Mesodermal cell (in vitro differentiated cells): ENCODE measurements around the gene CHTOP.

Experiments used
- H3K27ac ChIP-seq: 2 replicates; pipeline ENCODE4 v1.7.0; 2013; ENCODE audit warnings: mild to moderate bottlenecking, low read depth, low read length, moderate library complexity; ENCODE audit not compliant: severe bottlenecking
- H3K36me3 ChIP-seq: 2 replicates; pipeline ENCODE4 v1.7.1; 2013; ENCODE audit warnings: mild to moderate bottlenecking, low read length, moderate library complexity; ENCODE audit not compliant: control insufficient read depth, insufficient read depth
- H3K4me1 ChIP-seq: one replicate; pipeline ENCODE4 v1.7.1; 2013; ENCODE audit warnings: mild to moderate bottlenecking, low read length; ENCODE audit not compliant: insufficient read depth, control insufficient read depth, poor library complexity, severe bottlenecking
- H3K4me3 ChIP-seq: 2 replicates; pipeline ENCODE4 v1.7.0; 2013; ENCODE audit warnings: low read length, control low read depth, mild to moderate bottlenecking; ENCODE audit not compliant: insufficient read depth, poor library complexity, severe bottlenecking; ENCODE audit errors: extremely low read depth
- H3K9me3 ChIP-seq: 2 replicates; pipeline ENCODE4 v1.7.1; 2013; ENCODE audit warnings: mild to moderate bottlenecking, low read length, moderate library complexity; ENCODE audit not compliant: control insufficient read depth
- WGBS, 2 experiments: methylation state at CpG; one replicate each; pipeline ENCODE4 v1.1.5; 2013; ENCODE audit warnings: missing lambda C conversion rate in 2 of 2; ENCODE audit not compliant: insufficient coverage in 2 of 2; 5-methylcytosine and 5-hydroxymethylcytosine counted together

Gene CHTOP

GRCh38 chr1:153647346-153647714, 13.5 kb downstream of the CHTOP start:
- Histone ChIP-seq H3K4me1 (no peaks in the 10 kb centered on the region), H3K27ac (no peak overlapping the region), H3K9me3 (no peaks in the 10 kb centered on the region), H3K4me3 (no peak overlapping the region), H3K36me3 (peaks cover 48% of the 10 kb centered on the region)
- WGBS, 2 experiments: 76 to 92% methylated on average over 2 of the region's 2 CpGs

- H3K36me3 ChIP-seq: peaks cover 41% of the 10 kb centered on the region
- peaks cover 3% of the 10 kb centered on the region for H3K4me1 ChIP-seq
- 92 to 95% methylated on average over 5 to 7 of the region's 10 CpGs for WGBS, 2 experiments
- no peaks in the 10 kb centered on the region for H3K9me3 ChIP-seq
- H3K4me3 ChIP-seq: no peak overlapping the region
- no peak overlapping the region for H3K27ac ChIP-seq
These were observed 14.3 kb downstream of the CHTOP start for GRCh38 chr1:153648000-153648643.

DNA sequence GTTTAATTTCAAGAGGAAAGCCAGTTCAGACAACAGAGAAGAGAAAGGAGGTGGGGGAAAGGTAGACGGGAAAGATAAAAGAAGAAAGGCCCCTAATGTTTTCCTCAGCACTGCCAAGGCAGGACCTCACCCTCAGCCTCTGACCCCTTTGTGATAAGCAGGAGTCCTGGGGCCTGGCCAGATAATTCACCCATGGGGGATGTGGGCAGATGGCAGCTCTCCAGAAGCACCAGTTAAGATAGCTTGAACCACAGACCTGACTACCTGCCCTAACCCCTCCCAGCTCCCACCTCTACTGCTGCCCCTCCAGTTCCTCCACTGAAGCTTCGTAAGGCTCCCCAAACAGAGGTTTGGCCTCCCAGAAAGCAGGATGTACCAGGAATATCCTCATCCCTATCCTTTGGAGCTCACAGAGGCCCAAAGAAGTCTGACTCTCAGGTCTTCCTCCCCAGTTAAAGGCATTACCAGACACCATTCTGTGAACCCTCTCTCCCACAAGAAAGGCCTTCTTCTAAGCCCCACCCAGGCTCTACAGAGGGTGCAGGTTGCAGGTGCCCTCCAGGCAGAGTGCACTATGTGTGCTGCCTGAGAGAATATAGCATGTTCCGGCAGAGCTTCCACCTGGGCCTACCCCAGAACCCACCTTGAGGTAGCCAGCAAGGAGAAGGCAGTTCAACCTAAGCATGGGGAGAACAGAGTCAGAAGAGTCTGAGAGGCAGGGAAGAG, 15.4 kb downstream of the CHTOP start:
- Histone ChIP-seq H3K36me3 (peaks cover 29% of the 10 kb centered on the region), H3K4me1 (peaks cover 3% of the 10 kb centered on the region), H3K27ac (no peak overlapping the region), H3K4me3 (no peak overlapping the region), H3K9me3 (no peaks in the 10 kb centered on the region)
- WGBS, 2 experiments: 50 to 90% methylated on average over 1 to 2 of the region's 3 CpGs

- H3K4me3 ChIP-seq: no peak overlapping the region
- 95 to 96% methylated on average over 2 of the region's 2 CpGs for WGBS, 2 experiments
- no peaks in the 10 kb centered on the region for H3K9me3 ChIP-seq
- H3K27ac ChIP-seq: no peak overlapping the region
- peaks cover 3% of the 10 kb centered on the region for H3K4me1 ChIP-seq
- peaks cover 23% of the 10 kb centered on the region for H3K36me3 ChIP-seq
These were observed 16.0 kb downstream of the CHTOP start for GRCh38 chr1:153649863-153650235.

GRCh38 chr1:153651771-153652170, 17.9 kb downstream of the CHTOP start:
- H3K9me3 ChIP-seq: no peaks in the 10 kb centered on the region
- peaks cover 3% of the 10 kb centered on the region for H3K4me1 ChIP-seq
- H3K36me3 ChIP-seq: peaks cover 4% of the 10 kb centered on the region
- WGBS, 2 experiments: 100% methylated on average over 1 of the region's 1 CpG; no CpG with 5 or more reads in 1 of the 2 experiments
- no peak overlapping the region for H3K4me3 ChIP-seq
- no peak overlapping the region for H3K27ac ChIP-seq

DNA sequence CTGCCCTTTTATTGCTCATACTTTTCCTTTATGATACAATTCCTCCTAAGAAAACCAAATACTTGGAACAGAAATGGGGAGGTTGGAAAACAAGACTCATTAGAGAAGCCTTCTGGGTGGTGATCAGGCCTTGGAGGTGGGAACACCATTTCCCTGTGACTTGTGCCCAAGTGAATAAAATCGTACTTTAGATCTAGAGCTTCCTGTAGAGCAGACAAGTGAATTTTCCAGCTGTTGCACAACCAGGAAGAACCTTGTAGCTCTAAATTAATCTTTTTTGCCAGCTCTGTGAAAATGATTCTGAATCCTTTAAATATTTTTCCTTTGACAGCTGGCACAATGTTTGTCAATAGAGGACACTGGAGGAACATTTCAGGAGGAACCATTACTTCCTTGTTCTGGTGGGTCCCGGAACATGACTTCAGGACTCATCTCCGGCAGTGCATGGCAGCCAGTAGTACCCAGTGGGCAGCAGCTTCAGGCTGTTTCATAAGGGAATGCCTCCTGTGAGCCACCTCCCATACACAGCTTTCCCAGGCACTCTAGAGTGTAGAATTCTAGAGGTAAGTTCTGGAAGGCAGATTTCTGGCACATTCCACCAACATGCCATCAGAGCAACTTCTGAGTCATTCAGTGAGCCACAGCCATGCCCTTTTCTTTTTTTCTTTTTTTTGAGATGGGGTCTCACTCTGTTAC, 19.1 kb downstream of the CHTOP start:
- Histone ChIP-seq H3K36me3 (no peaks in the 10 kb centered on the region), H3K9me3 (no peaks in the 10 kb centered on the region), H3K4me1 (peaks cover 3% of the 10 kb centered on the region), H3K27ac (no peak overlapping the region), H3K4me3 (no peak overlapping the region)
- WGBS, 2 experiments: 85 to 94% methylated on average over 2 of the region's 3 CpGs

DNA sequence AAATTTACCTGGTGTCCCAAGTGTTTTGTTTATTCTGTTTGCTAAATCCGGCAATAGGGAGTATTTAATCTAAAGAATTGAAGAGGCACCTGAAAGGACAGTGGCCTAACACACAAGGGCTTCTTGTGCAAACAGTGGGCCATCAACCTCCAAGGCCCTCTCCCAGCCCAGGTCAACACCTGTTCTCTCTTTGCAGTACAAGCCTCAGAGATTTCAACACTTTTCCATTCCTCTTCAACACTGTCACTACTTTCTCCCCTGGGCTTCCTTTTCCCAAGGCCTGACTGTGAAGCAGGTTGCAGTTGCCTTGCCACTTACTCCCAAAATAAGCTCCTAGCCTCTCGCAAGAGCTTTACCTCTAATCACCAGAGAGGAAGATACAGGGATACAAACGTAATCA, 21.5 kb downstream of the CHTOP start:
- 86 to 100% methylated on average over 2 of the region's 3 CpGs for WGBS, 2 experiments
- Histone ChIP-seq H3K36me3 (no peaks in the 10 kb centered on the region), H3K4me1 (peaks cover 9% of the 10 kb centered on the region), H3K4me3 (no peak overlapping the region), H3K9me3 (no peaks in the 10 kb centered on the region), H3K27ac (no peak overlapping the region)

DNA sequence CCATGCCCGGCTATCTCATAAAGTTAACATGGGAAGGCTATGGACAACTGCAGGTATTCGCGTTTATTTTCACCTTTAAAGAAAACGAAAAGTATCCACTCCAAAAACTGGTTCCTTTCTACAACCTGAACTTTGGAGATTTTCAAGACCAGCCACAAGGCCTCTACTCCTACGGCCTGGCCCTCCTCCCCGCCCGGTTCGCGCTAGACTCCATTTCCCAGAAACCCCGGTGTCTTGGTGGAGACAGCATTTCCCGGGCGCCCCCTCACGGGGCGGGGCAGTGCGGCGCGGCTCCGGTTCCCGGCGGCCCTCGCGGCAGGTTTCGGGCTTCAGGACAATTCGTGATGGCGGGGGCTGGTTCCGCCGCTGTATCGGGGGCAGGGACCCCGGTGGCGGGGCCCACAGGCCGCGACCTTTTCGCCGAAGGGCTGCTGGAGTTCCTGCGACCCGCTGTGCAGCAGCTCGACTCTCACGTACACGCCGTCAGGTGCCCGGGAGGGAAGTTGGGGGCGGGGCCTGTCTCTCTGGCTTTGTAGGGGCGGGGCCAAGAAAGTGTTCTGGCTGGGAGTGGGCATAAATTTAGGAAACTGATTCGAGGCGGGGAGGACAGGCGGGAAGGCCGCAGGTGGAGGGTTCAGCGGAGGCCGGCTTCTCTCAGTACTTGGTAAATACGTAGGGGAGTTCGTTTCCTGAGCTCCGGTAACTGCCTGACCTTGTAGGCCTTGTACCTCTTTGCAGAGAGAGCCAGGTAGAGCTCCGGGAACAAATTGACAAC, 24.7 kb downstream of the CHTOP start, which contains the start of gene SNAPIN:
TSS of gene SNAPIN (plus strand) at position 304 of the 775 bp plus-strand sequence. CDS start at position 345, 41 bp downstream.
- no peaks in the 10 kb centered on the region for H3K9me3 ChIP-seq
- H3K36me3 ChIP-seq: peaks cover 29% of the 10 kb centered on the region
- H3K4me1 ChIP-seq: peaks cover 8% of the 10 kb centered on the region
- peak within 1 kb of the TSS; percentile 66 for H3K27ac ChIP-seq
- 2 to 3% methylated on average over 48 to 50 of the region's 53 CpGs for WGBS, 2 experiments
- peak within 1 kb of the TSS; percentile 78 for H3K4me3 ChIP-seq

GRCh38 chr1:153659175-153659534, 25.3 kb downstream of the CHTOP start:
- 50 to 54% methylated on average over 8 of the region's 8 CpGs for WGBS, 2 experiments

DNA sequence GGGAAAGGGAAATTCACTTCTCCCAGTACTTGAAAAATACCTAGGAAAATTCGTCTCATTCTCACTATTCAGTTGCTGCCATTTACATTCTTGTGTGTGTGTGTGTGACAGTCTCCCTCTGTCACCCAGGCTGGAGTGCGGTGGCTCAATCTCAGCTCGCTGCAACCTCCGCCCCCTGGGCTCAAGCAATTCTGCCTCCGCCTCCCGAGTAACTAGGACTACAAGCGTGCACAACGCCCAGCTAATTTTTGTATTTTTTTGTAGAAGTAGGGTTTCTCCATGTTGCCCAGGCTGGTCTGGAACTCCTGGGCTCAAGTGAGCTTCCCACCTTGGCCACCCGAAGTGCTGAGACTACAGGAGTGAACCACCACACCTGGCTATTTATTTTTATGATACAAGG, 25.8 kb downstream of the CHTOP start:
- Histone ChIP-seq H3K9me3 (no peaks in the 10 kb centered on the region), H3K36me3 (peaks cover 40% of the 10 kb centered on the region), H3K4me1 (peaks cover 8% of the 10 kb centered on the region), H3K27ac (no peak overlapping the region), H3K4me3 (peak overlapping the region; percentile 78)
- 84 to 91% methylated on average over 6 to 7 of the region's 9 CpGs for WGBS, 2 experiments

More at GRCh38 chr1:153659175-153659534, 25.3 kb downstream of the CHTOP start:
- H3K36me3 ChIP-seq: peaks cover 35% of the 10 kb centered on the region
- peak overlapping the region; percentile 78 for H3K4me3 ChIP-seq
- H3K27ac ChIP-seq: no peak overlapping the region
- no peaks in the 10 kb centered on the region for H3K9me3 ChIP-seq
- peaks cover 8% of the 10 kb centered on the region for H3K4me1 ChIP-seq
